Fibroblast of the aortic adventitia (primary cell): ENCODE data around the gene RPS6KA5. TPM values are rescaled to one million over a fixed set of nuclear protein-coding genes. Genes with fewer than 3 reads are reported as not detected.

Experiments used
- DNase-seq: peaks from one replicate; pipeline ENCODE4 v3.0.0-alpha.2; 2010; ENCODE audit warnings: low read depth
- H3K4me3 ChIP-seq: 2 replicates; pipeline ENCODE4 v1.5.1; 2011; ENCODE audit warnings: low read depth, mild to moderate bottlenecking, control low read depth, low read length, moderate library complexity
- total RNA-seq: library from RNA; depleted of rRNA; stranded (reverse); fragments of >200 nt; gene quantifications from 2 replicates; pipeline ENCODE4 v1.2.3, GENCODE V29; 2012; ENCODE audit warnings: low replicate concordance
- TF ChIP-seq, protein P1 (sequence below): IDR thresholded peaks from 2 replicates; pipeline ENCODE4 v1.5.1; 2011; ENCODE audit warnings: mild to moderate bottlenecking, low read length, control low read depth, inconsistent platforms; ENCODE audit not compliant: insufficient read depth

RPS6KA5 gene
- total RNA-seq, 1 donor, result 5.0 TPM

GRCh38 chr14:90936757-90937440, 123.5 kb downstream of the RPS6KA5 start:
- DNase-seq, result peak; percentile 2
- no peak overlapping the region for H3K4me3 ChIP-seq
- TF ChIP-seq, protein P1, sequence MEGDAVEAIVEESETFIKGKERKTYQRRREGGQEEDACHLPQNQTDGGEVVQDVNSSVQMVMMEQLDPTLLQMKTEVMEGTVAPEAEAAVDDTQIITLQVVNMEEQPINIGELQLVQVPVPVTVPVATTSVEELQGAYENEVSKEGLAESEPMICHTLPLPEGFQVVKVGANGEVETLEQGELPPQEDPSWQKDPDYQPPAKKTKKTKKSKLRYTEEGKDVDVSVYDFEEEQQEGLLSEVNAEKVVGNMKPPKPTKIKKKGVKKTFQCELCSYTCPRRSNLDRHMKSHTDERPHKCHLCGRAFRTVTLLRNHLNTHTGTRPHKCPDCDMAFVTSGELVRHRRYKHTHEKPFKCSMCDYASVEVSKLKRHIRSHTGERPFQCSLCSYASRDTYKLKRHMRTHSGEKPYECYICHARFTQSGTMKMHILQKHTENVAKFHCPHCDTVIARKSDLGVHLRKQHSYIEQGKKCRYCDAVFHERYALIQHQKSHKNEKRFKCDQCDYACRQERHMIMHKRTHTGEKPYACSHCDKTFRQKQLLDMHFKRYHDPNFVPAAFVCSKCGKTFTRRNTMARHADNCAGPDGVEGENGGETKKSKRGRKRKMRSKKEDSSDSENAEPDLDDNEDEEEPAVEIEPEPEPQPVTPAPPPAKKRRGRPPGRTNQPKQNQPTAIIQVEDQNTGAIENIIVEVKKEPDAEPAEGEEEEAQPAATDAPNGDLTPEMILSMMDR, result no peak

DNA sequence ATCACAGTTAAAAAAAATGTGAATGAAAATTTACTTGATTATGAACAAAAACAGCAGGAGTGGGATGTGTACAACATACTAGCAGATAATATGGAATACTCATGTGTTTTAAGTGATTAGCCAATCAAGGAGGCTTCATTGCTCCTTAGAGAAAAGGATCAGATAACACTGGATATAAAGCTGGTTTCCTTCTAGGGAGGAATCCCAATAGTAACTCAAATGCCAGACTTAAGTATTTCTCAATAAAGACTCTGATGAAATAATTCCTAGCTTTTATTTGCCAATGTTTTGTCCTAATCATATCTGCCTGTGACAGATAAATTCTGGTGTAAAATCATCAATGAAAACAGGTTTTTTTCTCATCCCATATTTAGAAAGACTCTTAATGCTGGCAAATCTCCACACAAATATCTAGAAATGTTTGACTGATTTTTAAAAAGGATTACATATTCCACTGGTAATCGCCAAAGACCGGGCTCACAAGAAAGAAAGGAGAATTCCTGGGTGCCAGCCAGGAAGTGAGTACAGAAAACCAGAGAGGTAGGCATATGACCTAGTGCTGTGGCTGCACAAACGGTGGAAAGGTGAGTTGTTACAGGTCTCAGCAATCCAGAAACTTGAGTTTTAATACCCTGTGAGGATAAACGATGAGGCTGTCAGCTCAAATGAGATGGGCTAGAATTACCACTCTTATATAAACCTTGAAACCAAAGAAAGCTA, 135.7 kb downstream of the RPS6KA5 start:
- no peak overlapping the region for H3K4me3 ChIP-seq
- DNase-seq, result peak; percentile 67
- TF ChIP-seq, protein P1, result no peak

GRCh38 chr14:90922141-90922540, 138.3 kb downstream of the RPS6KA5 start:
- DNase-seq, result no peak
- TF ChIP-seq, protein P1, result no peak

DNA sequence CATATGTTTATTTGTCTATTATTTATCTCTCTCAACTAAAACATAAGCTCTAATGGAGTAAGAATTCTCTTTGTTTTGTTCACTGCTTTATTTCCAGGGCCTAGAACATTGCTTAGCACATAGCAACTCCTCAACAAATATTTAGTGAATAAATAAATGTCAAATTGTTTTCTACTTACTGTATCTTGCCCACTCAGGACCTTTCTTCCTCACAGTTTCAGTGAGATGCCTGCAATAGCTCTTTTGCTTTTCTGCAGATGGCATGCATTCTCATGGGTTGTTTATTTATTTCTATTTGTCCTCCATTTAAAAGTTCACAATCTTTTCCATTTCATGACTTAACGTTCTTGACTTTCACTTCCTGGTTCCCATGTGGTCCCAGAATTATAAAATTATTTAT, 149.3 kb downstream of the RPS6KA5 start:
- no peak for DNase-seq
- no peak overlapping the region for H3K4me3 ChIP-seq
- TF ChIP-seq, protein P1, result no peak

More at GRCh38 chr14:90922141-90922540, 138.3 kb downstream of the RPS6KA5 start:
- H3K4me3 ChIP-seq, result no peak overlapping the region

DNA sequence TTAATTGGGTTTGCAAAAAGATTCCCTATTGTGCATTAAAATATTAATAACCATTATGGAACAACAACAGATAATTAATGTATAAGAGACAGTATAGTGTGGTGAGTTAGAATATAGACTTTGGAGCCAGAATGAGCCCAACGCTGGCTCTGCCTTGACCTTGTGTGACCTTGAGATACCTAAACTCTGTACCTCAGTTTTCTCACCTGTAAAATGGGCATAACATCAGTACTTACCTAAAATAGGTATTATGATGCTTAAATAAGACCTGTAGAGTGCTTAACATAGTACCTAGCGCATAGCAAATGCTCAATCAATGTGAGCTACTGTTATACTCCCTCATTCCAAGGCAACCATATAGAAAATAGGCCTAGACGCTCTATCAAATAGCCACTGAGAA, 153.3 kb downstream of the RPS6KA5 start:
- TF ChIP-seq, protein P1, result no peak
- no peak for DNase-seq
- H3K4me3 ChIP-seq, result no peak overlapping the region

- TF ChIP-seq, protein P1, result no peak
- no peak for DNase-seq
- H3K4me3 ChIP-seq, result no peak overlapping the region
These were observed 154.9 kb downstream of the RPS6KA5 start for GRCh38 chr14:90905531-90905930.
